ENCODE measurements around the gene CCDC190. TPM values are rescaled to one million over a fixed set of nuclear protein-coding genes. Genes with fewer than 3 reads are reported as not detected.

Gene CCDC190
- total and polyA plus RNA-seq, 2 of the 4 experiments (the other 2 are of a cell fraction), result 0.10 to 0.36 TPM

- Histone ChIP-seq H2BK120ac (ENCODE audit: low read depth, low read length) (no peak overlapping the region), H2AK5ac (ENCODE audit: low read depth, low read length) (no peak overlapping the region), H3K14ac (replicated peaks; ENCODE audit: low read depth, low read length) (no peak overlapping the region), H2BK20ac (ENCODE audit: low read depth, low read length) (no peak overlapping the region), H2BK15ac (ENCODE audit: low read depth, low read length) (no peak overlapping the region), H2AFZ (replicated peaks; ENCODE audit: low read length, poor library complexity) (no peak overlapping the region), H3K18ac (ENCODE audit: low read depth, low read length) (no peak overlapping the region), H3K79me1 (ENCODE audit: low read depth in 1 of 2, low read length in 2 of 2) (no peaks in the 10 kb centered on the region), H2BK5ac (ENCODE audit: low read depth, low read length, poor library complexity, severe bottlenecking) (no peak overlapping the region), H3K23ac (ENCODE audit: low read depth, low read length) (no peak overlapping the region), H3K56ac (ENCODE audit: extremely low read depth, insufficient read depth, low read length) (no peak overlapping the region), H3K9ac (ENCODE audit: low read depth, low read length) (no peak overlapping the region), H3K9me3 (ENCODE audit: control insufficient read depth, insufficient read depth, low read length) (no peaks in the 10 kb centered on the region), H4K91ac (ENCODE audit: insufficient read depth, low read depth, low read length) (no peak overlapping the region), H4K20me1 (ENCODE audit: insufficient read depth, low read length) (no peaks in the 10 kb centered on the region), H3K4me3 (ENCODE audit: insufficient read depth, low read depth, low read length) (no peak overlapping the region), H4K8ac (ENCODE audit: low read depth in 2 of 2, low read length in 2 of 2) (no peak overlapping the region), H3K4ac (ENCODE audit: low read depth, low read length) (no peak overlapping the region), H3K4me2 (ENCODE audit: low read depth, low read length) (no peak overlapping the region), H3K27ac (ENCODE audit: insufficient read depth, low read length) (no peak overlapping the region), H3K27me3 (ENCODE audit: control insufficient read depth, insufficient read depth, low read length) (no peaks in the 10 kb centered on the region), H3K4me1 (ENCODE audit: control insufficient read depth, insufficient read depth, low read length) (no peaks in the 10 kb centered on the region), H3K36me3 (ENCODE audit: control insufficient read depth, insufficient read depth, low read length) (no peaks in the 10 kb centered on the region), H2AK9ac (replicated peaks; ENCODE audit: low read depth, low read length, poor library complexity) (no peak overlapping the region), H3K9me1 (ENCODE audit: insufficient read depth, low read length) (no peaks in the 10 kb centered on the region), H4K5ac (ENCODE audit: low read depth, low read length) (no peak overlapping the region)
- intact Hi-C loops (cut with micrococcal nuclease), result no loop called here
- in situ Hi-C loops (cut with MboI; ENCODE audit: low sequenced_read_pairs), result no loop called here
- ChIA-PET POLR2A (ENCODE audit: unreplicated experiment) (no interaction called here), CTCF (interaction anchor here (1.2 to 1.5 kb wide), 2 partner anchors 184 to 186 kb away, joined by 5 to 6 read pairs; partner anchors contain the start of gene RGS4)
- ATAC-seq (ENCODE audit: low read depth), result no peak
- WGBS, 2 experiments (ENCODE audit: extremely low coverage in 2 of 2, insufficient read length in 1 of 2), result no CpG with 5 or more reads among the region's 3 CpGs
- no TSS peak for BruUV-seq (replicated peaks)
- dilution Hi-C loops (cut with HindIII; ENCODE audit: low sequenced_read_pairs, unreplicated experiment), result no loop called here
- no peak for TF ChIP-seq NFE2L2 (IDR thresholded peaks at IDR 0.05; ENCODE audit: low read depth, low read length)
- no peak for TF ChIP-seq MAFK (IDR thresholded peaks at IDR 0.05; ENCODE audit: low read depth, low read length)
- TF ChIP-seq SMC3 (IDR thresholded peaks at IDR 0.05; ENCODE audit: low read depth, low read length), result no peak
- TF ChIP-seq CHD1 (IDR thresholded peaks at IDR 0.05; ENCODE audit: low read depth, low read length), result no peak
- TF ChIP-seq FOS (IDR thresholded peaks at IDR 0.05; ENCODE audit: low read depth, low read length), result no peak
- TF ChIP-seq, protein P1, sequence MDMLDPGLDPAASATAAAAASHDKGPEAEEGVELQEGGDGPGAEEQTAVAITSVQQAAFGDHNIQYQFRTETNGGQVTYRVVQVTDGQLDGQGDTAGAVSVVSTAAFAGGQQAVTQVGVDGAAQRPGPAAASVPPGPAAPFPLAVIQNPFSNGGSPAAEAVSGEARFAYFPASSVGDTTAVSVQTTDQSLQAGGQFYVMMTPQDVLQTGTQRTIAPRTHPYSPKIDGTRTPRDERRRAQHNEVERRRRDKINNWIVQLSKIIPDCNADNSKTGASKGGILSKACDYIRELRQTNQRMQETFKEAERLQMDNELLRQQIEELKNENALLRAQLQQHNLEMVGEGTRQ (IDR thresholded peaks at IDR 0.05; ENCODE audit: low read depth, low read length), result no peak
- TF ChIP-seq RFX5 (IDR thresholded peaks at IDR 0.05; ENCODE audit: low read depth, low read length), result no peak
- TF ChIP-seq, protein P2, sequence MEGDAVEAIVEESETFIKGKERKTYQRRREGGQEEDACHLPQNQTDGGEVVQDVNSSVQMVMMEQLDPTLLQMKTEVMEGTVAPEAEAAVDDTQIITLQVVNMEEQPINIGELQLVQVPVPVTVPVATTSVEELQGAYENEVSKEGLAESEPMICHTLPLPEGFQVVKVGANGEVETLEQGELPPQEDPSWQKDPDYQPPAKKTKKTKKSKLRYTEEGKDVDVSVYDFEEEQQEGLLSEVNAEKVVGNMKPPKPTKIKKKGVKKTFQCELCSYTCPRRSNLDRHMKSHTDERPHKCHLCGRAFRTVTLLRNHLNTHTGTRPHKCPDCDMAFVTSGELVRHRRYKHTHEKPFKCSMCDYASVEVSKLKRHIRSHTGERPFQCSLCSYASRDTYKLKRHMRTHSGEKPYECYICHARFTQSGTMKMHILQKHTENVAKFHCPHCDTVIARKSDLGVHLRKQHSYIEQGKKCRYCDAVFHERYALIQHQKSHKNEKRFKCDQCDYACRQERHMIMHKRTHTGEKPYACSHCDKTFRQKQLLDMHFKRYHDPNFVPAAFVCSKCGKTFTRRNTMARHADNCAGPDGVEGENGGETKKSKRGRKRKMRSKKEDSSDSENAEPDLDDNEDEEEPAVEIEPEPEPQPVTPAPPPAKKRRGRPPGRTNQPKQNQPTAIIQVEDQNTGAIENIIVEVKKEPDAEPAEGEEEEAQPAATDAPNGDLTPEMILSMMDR (conservative IDR thresholded peaks at IDR 0.05; ENCODE audit: low read depth, low read length), result no peak
- no peak for TF ChIP-seq ELK1 (IDR thresholded peaks at IDR 0.05; ENCODE audit: borderline replicate concordance, low read depth, low read length)
- no peak for TF ChIP-seq RCOR1 (IDR thresholded peaks at IDR 0.05; ENCODE audit: insufficient replicate concordance, low read length)
- no peak for TF ChIP-seq RAD21 (IDR thresholded peaks at IDR 0.05; ENCODE audit: low read length)
- DNase-seq, result no peak
Observed at GRCh38 chr1:162885265-162885664, 24.3 kb upstream of the CCDC190 start.

Data from IMR-90 (cell line).